Adipose tissue (tissue), 3 donors: ENCODE results near the gene BEND2. TPM values are rescaled to one million over a fixed set of nuclear protein-coding genes. Genes with fewer than 3 reads are reported as not detected.

Experiments used
- H3K27ac ChIP-seq: one replicate; pipeline ENCODE4 v1.5.1; 2013; ENCODE audit warnings: low read depth, low read length
- WGBS, 3 donors: extraction: QIAGEN DNeasy Blood & Tissue Kit; methylation state at CpG; one replicate each; pipeline ENCODE4 v1.1.7; 2013; 5-methylcytosine and 5-hydroxymethylcytosine counted together
- polyA plus RNA-seq, 3 donors: library from polyadenylated mRNA; stranded (reverse); fragments of 200-250 nt; gene quantifications; one replicate each; pipeline ENCODE4 v1.2.3, GENCODE V29; 2013
- donor health status: healthy with polysubstance abuse.
- donor health status: Bipolar disorder and iron deficiency.
- donor health status: healthy.

BEND2 gene
- polyA plus RNA-seq, 3 donors, result not detected

DNA sequence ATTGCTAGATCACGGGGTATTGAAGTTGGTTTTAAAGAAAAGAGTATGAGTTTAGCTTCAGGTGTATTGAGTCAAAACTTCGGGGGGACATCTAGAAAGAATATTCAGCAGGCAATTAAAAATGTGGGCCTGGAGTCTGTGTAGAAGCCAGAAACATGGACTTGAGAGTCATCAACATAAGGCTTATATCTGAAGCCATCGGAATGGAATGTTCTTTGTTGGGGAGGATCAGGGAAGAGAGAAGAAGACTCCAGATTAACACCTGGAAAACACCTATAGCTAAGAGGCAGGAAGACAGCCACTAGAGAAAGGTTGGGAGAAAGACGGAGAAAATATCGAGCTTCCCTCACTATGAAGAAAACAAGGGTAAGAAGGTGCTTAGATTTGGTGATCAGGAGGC, 69.5 kb downstream of the BEND2 start:
- no peak overlapping the region for H3K27ac ChIP-seq
- WGBS, 3 donors, result 77 to 86% (median 84%) methylated on average over 5 of the region's 5 CpGs

DNA sequence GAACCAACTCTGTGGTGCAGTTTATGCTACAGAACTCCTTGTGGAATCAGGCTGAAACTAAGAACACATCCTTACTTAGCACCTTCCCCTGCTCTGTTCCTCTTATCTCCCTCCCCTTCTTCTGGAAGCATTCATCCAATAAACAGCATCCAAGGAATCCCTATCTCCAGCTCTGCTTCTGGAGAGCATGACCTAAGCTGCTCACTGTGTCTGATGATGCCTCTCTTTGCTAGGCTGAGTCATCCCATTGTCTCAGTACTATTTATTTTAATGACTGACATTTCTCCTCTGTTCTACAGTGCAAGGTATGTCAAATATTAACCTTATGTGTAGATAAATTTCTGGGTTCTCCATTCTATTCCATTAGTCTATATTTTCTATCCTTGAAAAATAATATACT, 71.2 kb downstream of the BEND2 start:
- no peak overlapping the region for H3K27ac ChIP-seq

DNA sequence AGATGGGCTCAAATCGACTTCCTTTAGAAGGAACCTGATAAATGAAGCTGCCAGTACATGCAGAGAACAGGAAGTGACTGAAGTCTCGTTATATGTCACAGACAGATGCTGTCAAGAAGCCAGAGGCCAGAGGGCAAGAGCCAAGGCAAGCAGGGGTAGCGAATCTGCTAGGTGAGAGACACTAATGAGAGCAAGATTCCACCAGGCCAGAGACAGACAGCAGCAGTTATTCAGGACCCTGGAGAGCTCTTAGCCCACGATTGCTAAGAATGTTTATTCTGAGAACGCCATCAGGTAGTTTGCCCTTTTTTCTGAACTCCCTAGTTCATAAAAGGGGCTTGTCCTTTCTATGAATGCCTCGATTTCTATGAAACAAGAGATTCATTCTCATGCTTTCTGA, 73.7 kb downstream of the BEND2 start:
- 21 to 26% (median 22%) methylated on average over 6 of the region's 6 CpGs for WGBS, 3 donors
- no peak overlapping the region for H3K27ac ChIP-seq

- 75 to 95% (median 81%) methylated on average over 2 of the region's 2 CpGs for WGBS, 3 donors
Measured at GRCh38 chrX:18146009-18146408, 74.7 kb downstream of the BEND2 start.

DNA sequence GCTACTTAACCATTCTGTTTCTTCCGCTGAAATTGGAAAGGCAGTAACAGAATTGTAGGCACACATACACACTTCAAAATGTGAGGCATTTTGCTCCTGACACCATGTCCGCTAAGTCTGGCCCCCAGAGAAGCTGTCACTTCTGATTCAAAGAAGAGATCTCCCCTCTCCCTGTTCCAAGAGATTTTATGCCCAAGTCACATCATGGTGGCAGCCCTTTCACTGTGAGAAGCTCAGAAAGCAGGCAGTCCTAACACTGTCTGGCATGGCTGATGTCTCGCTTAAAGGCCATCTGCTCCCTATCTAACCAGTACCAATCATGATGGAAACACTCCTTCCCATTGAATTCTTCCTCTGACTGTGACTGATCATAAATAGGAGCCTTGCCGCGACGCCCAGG, 83.9 kb downstream of the BEND2 start:
- 84 to 88% (median 84%) methylated on average over 6 of the region's 6 CpGs for WGBS, 3 donors
- H3K27ac ChIP-seq, result no peak overlapping the region

More at GRCh38 chrX:18146009-18146408, 74.7 kb downstream of the BEND2 start:
- no peak overlapping the region for H3K27ac ChIP-seq

DNA sequence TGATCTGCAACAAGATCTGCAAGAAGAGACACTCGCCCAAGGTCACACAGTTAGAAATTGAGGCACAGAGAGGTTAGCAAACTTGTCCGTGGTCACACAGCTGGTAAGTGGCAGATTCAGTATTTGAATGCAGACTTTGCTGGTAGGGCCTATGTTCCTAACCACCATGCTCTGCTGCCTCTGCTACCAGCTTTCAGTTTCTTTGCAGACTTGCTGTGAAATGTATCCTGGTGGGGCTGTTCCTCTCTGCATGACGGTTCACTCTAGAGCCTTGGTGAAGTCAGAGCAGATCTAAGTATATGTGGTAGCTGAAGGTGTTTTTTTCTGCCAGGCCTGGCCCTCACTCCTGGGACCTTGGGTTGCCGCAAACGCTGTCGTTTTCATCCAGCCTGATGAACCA, 87.1 kb downstream of the BEND2 start:
- H3K27ac ChIP-seq, result no peak overlapping the region
- WGBS, 3 donors, result 74 to 89% (median 76%) methylated on average over 6 of the region's 6 CpGs

GRCh38 chrX:18129690-18130089, 91.0 kb downstream of the BEND2 start:
- 80 to 82% (median 80%) methylated on average over 7 to 8 of the region's 8 CpGs for WGBS, 3 donors
- no peak overlapping the region for H3K27ac ChIP-seq

DNA sequence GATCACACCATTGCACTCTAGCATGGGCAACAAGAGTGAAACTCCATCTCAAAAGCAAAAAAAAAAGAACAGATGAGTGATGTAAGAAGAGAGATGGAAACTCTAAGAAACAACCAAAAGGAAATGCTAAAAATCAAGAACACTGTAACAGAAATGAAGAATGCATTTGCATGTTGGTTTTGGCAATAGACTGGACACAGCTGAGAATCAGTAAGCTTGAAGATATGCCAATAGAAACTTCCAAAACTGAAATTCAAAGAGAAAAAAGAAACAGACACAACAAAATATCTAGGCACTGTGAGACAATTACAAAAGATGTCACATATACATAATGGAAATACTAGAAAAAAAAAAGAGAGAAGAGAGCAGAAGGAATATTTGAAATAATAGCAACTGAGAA, 93.7 kb downstream of the BEND2 start:
- no peak overlapping the region for H3K27ac ChIP-seq

GRCh38 chrX:18119856-18120255, 100.8 kb downstream of the BEND2 start:
- 83 to 86% (median 86%) methylated on average over 2 of the region's 2 CpGs for WGBS, 3 donors
- no peak overlapping the region for H3K27ac ChIP-seq

Other genes starting within 250 kb of the BEND2 start
- 1 to 10 TPM in 2 of 3 donors, under 1 TPM in 1; 0.67 to 2.7 (median 1.1) TPM for gene SCML2, start 133.8 kb upstream of the BEND2 start, polyA plus RNA-seq
- gene CDKL5, start 204.7 kb upstream of the BEND2 start, polyA plus RNA-seq, result 1 to 10 TPM in 2 of 3 donors, under 1 TPM in 1; 0.97 to 1.4 (median 1.1) TPM